Brain microvascular endothelial cell (primary cell): ENCODE data around the gene USH2A.

ENCODE experiments used
- DNase-seq: peaks from one replicate; pipeline ENCODE4 v3.0.0-alpha.2; 2020
- H3K27ac ChIP-seq: fragments of 250-450 bp; sonication (Bioruptor Pico); 2 replicates; pipeline ENCODE4 v1.5.1; 2020; ENCODE audit warnings: mild to moderate bottlenecking, moderate library complexity
- H3K27me3 ChIP-seq: fragments of 250-450 bp; sonication (Bioruptor Pico); replicated peaks from 2 replicates; pipeline ENCODE4 v1.5.1; 2020; ENCODE audit warnings: mild to moderate bottlenecking
- H3K36me3 ChIP-seq: fragments of 250-450 bp; sonication (Bioruptor Pico); replicated peaks from 2 replicates; pipeline ENCODE4 v1.5.1; 2020; ENCODE audit warnings: mild to moderate bottlenecking
- H3K4me3 ChIP-seq: 2 replicates; pipeline ENCODE4 v1.5.1; 2011; ENCODE audit warnings: low read depth, mild to moderate bottlenecking, control low read depth, low read length, moderate library complexity
- in situ Hi-C: cut with HindIII; loops from 2 replicates; pipeline ENCODE4 v1.10.0; 2017; ENCODE audit warnings: low sequenced_read_pairs, low pct_ligation_motif_present
- TF ChIP-seq, protein P1 (sequence below): IDR thresholded peaks from 2 replicates; pipeline ENCODE4 v1.5.1; 2011; ENCODE audit warnings: low read depth, mild to moderate bottlenecking, moderate library complexity, low read length, control low read depth, inconsistent platforms; ENCODE audit errors: missing control alignments

Gene USH2A

DNA sequence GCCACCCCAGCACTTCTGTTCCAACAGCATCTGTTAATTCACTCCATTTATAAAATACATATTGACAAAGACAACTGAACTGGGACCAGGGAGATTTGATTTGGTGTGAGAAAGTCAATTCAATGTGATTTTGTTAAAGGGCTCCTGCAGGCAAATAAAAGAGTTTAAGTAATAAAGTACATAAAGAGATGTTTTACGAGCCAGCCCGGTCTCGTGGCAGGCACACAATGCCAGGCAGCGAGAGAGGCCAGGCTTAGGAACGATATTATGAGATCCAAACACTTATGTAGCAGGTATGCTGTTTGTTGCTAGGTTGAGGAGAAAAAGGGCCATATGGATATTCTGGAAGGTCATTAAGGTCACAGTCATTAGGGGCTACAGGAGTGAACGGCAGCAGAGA lies 629.1 kb downstream of the USH2A start:
- no peak overlapping the region for H3K4me3 ChIP-seq
- H3K27ac ChIP-seq, result no peak overlapping the region
- H3K36me3 ChIP-seq, result no peaks in the 10 kb centered on the region
- TF ChIP-seq, protein P1, sequence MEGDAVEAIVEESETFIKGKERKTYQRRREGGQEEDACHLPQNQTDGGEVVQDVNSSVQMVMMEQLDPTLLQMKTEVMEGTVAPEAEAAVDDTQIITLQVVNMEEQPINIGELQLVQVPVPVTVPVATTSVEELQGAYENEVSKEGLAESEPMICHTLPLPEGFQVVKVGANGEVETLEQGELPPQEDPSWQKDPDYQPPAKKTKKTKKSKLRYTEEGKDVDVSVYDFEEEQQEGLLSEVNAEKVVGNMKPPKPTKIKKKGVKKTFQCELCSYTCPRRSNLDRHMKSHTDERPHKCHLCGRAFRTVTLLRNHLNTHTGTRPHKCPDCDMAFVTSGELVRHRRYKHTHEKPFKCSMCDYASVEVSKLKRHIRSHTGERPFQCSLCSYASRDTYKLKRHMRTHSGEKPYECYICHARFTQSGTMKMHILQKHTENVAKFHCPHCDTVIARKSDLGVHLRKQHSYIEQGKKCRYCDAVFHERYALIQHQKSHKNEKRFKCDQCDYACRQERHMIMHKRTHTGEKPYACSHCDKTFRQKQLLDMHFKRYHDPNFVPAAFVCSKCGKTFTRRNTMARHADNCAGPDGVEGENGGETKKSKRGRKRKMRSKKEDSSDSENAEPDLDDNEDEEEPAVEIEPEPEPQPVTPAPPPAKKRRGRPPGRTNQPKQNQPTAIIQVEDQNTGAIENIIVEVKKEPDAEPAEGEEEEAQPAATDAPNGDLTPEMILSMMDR, result no peak
- H3K27me3 ChIP-seq, result no peaks in the 10 kb centered on the region
- in situ Hi-C loops, result no loop called here
- DNase-seq, result no peak

DNA sequence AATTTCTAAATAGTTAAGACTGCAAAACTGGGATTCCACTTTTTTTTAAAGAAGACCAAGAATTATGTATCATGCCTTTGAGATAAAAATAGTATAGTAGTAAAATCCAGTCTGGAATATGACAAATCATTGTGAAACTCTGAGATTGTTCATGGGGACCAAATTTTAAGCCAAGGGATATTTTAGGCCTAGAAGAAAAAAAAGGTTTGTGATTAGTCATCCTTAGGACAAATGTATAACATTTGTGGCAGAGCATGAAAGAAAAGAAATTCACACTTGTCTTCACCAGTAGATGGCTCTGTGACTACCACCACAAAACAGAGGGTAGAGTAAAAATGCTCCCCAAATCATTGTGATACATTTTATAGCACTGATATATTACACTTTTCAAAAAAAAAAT lies 630.1 kb downstream of the USH2A start:
- TF ChIP-seq, protein P1, result peak; percentile 50
- in situ Hi-C loops, result no loop called here
- H3K27me3 ChIP-seq, result no peaks in the 10 kb centered on the region
- peak; percentile 2 for DNase-seq
- no peaks in the 10 kb centered on the region for H3K36me3 ChIP-seq
- H3K27ac ChIP-seq, result no peak overlapping the region
- H3K4me3 ChIP-seq, result no peak overlapping the region

GRCh38 chr1:215792446-215792845 lies 630.8 kb downstream of the USH2A start:
- in situ Hi-C loops, result no loop called here
- Histone ChIP-seq H3K27me3 (no peaks in the 10 kb centered on the region), H3K27ac (no peak overlapping the region), H3K4me3 (no peak overlapping the region), H3K36me3 (no peaks in the 10 kb centered on the region)
- no peak for DNase-seq
- TF ChIP-seq, protein P1, result no peak

- DNase-seq, result no peak
- Histone ChIP-seq H3K4me3 (no peak overlapping the region), H3K36me3 (no peaks in the 10 kb centered on the region), H3K27ac (no peak overlapping the region), H3K27me3 (no peaks in the 10 kb centered on the region)
- TF ChIP-seq, protein P1, result no peak
- in situ Hi-C loops, result no loop called here
These were observed 633.3 kb downstream of the USH2A start for GRCh38 chr1:215789981-215790380.

- Histone ChIP-seq H3K36me3 (no peaks in the 10 kb centered on the region), H3K27ac (no peak overlapping the region), H3K4me3 (no peak overlapping the region), H3K27me3 (no peaks in the 10 kb centered on the region)
- TF ChIP-seq, protein P1, result no peak
- in situ Hi-C loops, result no loop called here
- DNase-seq, result no peak
These were observed 636.3 kb downstream of the USH2A start for GRCh38 chr1:215786997-215787396.

DNA sequence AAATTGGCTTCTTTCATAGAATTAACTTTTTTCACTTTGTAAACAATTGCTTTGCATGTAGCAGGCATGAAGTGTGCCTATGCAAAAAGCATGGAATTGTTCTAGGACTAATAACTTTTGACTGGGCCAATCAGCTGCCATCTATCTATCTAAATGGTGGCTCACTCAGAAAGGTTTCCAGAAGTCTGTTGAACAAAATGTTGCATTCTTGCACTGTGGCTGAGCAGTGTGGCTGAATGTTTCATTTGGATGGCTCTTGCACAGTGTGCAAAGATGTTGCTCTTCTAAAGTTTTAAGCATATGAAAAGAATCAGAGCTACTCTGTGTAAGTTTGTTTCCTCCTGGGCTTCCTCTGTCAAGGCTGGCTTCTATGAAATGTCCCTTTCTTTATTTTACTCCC lies 642.6 kb downstream of the USH2A start:
- no peaks in the 10 kb centered on the region for H3K36me3 ChIP-seq
- no peak overlapping the region for H3K27ac ChIP-seq
- TF ChIP-seq, protein P1, result no peak
- in situ Hi-C loops, result no loop called here
- DNase-seq, result no peak
- H3K4me3 ChIP-seq, result no peak overlapping the region
- H3K27me3 ChIP-seq, result no peaks in the 10 kb centered on the region
